Tibial nerve (tissue), 4 donors: ENCODE data around the gene CD163L1.
"Not testable (repeated sequence)": the region's sequence is repeated elsewhere in the genome, so short reads cannot be mapped to it uniquely, and the experiment has no call there.

ENCODE experiments used
- EP300 ChIP-seq, 2 donors: sonication (generic); formaldehyde crosslinking; IDR thresholded peaks; one replicate each; pipeline ENCODE4 v1.6.1; 2017; ENCODE audit warnings: antibody characterized with exemption in 2 of 2, mild to moderate bottlenecking in 1 of 2
- TF ChIP-seq, protein P1 (sequence below), 5 experiments: fragments of 200-600 bp in 3 of 5; fragments of 450-650 bp in 2 of 5; sonication (generic) in 3 of 5; IDR thresholded peaks; one replicate each; pipeline ENCODE4 v1.5.1; 2016 to 2019; ENCODE audit warnings: antibody characterized with exemption in 5 of 5, mild to moderate bottlenecking in 3 of 5, moderate library complexity in 2 of 5

DNA sequence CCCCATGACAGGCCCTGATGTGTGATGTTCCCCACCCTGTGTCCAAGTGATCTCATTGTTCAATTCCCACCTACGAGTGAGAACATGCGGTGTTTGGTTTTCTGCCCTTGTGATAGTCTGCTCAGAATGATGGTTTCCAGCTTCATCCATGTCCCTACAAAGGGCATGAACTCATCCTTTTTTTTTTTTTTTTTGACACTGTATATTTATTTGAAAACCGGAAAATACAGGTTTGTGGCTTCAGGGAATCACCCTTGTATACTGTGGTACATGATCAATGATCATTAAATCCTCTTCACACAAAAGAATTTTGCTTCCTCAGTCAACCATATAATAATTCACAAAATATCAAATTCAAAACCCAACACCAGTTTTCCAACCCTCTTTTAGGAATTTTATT is 6.5 kb downstream of the CD163L1 start:
- TF ChIP-seq, protein P1, sequence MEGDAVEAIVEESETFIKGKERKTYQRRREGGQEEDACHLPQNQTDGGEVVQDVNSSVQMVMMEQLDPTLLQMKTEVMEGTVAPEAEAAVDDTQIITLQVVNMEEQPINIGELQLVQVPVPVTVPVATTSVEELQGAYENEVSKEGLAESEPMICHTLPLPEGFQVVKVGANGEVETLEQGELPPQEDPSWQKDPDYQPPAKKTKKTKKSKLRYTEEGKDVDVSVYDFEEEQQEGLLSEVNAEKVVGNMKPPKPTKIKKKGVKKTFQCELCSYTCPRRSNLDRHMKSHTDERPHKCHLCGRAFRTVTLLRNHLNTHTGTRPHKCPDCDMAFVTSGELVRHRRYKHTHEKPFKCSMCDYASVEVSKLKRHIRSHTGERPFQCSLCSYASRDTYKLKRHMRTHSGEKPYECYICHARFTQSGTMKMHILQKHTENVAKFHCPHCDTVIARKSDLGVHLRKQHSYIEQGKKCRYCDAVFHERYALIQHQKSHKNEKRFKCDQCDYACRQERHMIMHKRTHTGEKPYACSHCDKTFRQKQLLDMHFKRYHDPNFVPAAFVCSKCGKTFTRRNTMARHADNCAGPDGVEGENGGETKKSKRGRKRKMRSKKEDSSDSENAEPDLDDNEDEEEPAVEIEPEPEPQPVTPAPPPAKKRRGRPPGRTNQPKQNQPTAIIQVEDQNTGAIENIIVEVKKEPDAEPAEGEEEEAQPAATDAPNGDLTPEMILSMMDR (IDR thresholded peaks at IDR 0.05) = not testable (repeated sequence)
- TF ChIP-seq EP300 (IDR thresholded peaks at IDR 0.05) = not testable (repeated sequence)
